GM18870 (cell line): ENCODE results near the gene MAP4K3.
A peak's percentile ranks its signal among the peaks of the same experiment; 100 is the strongest.
"Not testable (repeated sequence)": the region's sequence is repeated elsewhere in the genome, so short reads cannot be mapped to it uniquely, and the experiment has no call there.

ENCODE experiments used
- ATAC-seq: cut with Tn5 transposase; IDR thresholded peaks from one replicate; pipeline ENCODE4 v1.9.1; 2021; ENCODE audit warnings: moderate library complexity; ENCODE audit not compliant: unreplicated experiment

MAP4K3 gene

DNA sequence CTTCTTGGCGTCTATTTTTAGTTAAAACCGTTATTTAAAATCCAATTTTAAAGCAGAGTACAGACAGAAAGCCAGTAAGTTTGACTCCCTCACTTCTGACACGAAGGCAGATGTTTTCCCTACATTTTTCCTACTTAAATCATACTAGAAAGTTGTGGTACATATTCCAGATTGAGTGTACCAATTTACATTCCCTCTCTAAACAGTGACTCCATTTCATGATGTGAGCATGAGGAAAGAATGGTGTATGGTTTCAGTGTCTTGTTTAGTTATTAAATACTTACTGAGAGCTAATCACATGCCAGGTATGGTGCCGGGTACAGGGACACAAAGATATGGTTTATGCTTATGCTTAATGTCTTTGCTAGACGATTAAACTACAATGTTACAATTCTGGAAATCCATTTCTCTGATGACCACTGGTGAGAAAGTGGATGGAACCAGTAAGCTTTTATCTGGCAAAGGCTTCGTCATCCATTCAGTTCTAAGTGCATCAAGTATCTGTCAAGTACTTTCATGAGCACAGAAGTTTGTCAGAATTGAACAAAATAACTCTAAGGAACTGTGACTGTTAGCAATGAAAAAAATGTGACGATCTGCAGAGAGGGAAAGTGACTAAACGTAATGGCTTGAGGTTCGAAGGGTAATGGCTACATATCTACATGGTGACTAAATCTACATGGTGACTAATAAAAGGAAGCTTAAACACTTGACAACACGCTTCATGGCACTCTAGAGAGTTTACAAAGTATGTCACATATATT lies 25.7 kb downstream of the MAP4K3 start:
- no peak for ATAC-seq

DNA sequence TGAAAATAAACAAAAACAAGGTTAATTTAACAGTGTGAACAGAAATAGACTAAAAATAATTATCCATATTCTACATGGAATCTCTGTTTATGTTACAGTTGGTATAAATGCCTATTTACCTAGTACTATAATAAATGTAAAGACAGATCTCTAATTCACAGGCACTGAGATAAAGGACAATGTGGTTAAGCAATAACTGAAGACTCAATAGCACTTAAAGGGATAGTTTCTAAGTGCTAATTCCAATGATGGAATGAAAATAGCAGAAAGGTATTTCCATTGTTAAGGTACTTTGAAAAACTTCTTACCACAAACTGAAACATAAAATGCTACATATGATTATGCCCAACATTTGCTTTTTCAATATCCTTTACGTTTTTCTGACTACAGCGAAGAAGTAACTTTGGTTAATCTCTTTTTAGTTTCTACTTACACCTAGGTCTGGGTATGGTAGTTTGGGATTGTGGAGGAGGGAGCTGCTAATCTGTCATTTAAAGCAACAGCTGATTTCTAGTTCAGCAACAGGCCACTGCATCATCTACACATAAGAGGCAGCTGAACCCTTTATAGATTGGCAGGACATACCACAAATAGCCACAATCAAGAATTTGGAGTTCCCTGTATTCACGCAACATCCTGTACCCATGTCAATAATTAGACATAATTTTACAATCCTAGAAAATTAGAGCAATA lies 27.2 kb downstream of the MAP4K3 start:
- ATAC-seq: no peak

DNA sequence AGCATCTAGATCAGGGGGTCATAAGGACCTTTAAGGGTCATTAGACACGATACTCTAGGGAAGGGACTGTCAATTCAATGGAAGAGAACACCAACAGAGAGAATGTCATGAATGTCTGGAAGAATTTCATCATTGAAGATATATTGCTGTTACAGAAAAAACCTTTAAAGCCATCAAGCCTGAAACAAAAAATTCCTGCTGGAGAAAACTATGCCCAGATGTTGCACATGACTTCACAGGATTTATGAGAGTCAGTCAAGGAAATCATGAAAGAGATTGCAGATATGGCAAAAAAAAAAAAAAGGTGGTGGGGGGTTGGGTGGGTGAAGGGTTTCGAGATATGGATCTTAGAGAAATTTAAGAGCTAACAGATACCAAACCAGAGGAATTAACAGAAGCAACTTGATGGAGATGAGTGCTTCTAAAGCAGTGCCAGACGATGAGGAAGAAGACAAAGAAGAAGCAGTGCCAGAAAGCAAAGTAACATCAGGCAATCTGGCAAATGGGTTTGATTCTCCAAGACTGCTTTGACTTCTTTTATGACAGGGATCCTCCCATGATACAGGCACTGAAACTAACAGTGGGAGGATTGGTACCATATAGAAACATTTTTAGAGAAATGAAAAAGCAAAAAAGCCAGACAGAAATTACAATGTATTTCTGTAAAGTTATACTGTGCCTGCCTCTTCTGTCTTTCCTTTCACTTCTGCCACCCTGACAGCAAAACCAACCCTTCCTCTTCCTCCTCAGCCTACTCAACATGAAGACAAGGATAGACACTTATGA lies 28.5 kb downstream of the MAP4K3 start:
- peak; percentile 61 for ATAC-seq

DNA sequence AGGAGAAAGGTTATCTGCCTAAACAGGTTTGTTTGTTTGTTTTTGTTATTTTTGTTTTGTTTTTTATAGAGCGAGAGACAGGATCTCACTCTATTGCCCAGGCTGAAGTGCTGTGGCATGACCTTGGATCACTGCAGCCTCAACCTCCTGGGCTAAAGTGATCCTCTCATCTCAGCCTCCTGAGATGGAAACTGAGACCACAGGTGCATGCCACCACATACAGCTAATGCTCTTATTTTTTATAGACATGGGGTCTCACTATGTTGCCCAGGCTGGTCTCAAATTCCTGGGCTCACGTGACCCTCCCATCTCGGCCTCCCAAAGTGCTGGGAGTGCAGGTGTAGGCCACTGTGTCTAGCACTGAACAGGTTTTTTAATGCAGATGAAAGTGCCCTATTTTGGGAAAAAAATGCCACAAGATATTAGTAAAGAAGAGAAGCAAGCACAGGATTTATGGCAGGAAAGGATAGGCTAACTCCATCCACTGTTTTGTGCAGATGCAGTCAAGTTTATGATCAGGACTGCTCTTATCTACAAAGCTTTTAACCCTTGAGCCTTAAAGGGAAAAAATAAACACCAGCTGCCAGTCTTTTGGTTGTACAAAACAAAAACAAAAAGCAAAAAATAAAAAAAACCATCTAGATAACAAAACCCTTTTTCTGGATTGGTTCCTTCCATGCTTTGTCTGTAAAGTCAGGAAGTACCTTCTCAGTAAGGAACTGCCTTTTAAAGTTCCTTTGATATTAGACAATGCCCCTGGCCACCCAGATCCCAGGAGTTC lies 29.4 kb downstream of the MAP4K3 start:
- no peak for ATAC-seq

DNA sequence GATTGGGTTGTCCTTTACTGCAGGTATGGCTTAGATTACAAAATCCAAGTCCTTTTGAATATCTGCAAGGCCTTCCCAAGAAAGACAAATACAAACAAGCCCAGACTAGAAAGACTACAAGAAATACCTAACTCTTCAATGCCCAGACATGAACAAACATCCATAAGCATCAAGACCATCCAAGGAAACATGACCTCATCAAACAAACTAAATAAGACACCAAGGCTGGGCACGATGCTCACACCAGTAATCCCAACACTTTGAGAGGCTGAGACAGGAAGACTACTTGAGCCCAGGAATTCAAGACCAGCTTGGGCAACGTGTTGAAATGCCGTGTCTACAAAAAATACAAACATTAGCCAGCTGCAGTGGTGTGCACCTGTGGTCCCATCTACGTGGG lies 31.7 kb downstream of the MAP4K3 start:
- no peak for ATAC-seq

DNA sequence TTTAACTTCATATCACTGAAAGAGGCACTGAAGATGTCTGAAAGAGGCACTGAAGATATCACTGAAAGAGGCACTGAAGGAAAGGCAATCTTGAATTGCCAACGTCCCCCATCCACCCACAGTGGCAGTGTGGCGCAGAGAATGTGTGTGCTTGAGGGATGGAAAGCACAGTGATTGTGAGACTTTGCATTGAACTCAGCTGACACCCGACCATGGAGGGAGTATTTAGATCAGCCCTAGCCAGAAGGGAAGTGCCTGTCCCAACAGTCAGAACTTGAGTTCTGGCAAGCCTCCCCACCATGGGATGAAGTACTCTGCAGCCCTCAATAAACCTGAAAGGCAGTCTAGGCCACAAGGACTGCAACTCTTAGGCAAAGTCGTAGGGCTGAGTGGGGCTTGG lies 33.8 kb downstream of the MAP4K3 start:
- no peak for ATAC-seq

DNA sequence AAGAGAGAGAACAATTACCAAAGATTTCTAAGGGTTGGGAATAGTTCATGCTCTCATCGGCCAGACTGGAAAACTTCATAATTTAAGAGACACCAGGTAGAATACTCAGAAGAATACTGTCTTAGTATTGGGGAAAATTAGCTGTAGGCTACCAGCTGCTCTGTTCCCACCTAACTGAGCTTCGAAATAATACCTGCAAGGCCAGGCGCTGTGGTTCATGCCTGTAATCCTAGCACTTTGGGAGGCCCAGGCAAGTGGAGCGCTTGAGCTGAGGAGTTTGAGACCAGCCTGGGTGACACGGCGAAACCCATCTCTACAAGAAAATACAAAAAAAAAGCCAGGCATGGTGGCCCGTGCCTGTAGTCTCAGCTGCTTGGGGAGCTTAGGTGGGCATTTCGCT lies 35.8 kb downstream of the MAP4K3 start:
- ATAC-seq: no peak

DNA sequence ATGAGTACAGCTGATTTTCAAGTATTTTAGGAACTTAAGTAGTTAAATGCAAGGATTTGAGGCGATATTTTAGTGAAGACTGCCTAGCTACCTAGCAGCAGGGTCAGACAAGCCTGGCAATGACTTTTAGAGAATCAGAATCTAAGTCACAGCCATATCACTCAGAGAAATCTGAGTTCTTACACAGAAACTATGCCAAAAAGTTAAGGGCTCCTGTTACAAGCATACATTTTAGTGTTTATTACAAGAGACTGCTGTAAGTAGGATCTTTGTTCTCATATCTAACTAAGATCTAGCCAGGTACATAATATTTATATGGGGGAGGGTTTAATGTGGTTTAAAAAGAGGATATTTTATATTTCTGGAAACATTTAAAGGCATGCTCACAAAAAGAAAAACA lies 37.5 kb downstream of the MAP4K3 start:
- ATAC-seq: no peak

DNA sequence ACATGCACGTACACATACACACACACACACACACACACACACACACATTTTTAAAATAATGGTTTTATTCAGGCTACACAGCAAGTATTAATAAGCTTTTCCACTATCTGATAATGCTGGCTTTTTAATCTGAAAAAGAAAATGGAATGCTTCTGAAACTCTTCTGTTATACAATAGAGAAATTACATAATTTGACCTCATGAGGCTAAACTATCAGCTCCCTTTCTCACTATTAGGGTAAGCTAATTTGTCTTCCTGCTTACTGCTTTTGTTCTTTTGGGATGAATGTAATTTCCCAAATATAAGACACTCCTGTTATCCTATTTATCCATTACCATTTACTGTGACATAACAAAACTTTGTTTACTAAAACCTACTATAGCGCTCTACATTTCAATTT lies 41.8 kb downstream of the MAP4K3 start:
- no peak for ATAC-seq

DNA sequence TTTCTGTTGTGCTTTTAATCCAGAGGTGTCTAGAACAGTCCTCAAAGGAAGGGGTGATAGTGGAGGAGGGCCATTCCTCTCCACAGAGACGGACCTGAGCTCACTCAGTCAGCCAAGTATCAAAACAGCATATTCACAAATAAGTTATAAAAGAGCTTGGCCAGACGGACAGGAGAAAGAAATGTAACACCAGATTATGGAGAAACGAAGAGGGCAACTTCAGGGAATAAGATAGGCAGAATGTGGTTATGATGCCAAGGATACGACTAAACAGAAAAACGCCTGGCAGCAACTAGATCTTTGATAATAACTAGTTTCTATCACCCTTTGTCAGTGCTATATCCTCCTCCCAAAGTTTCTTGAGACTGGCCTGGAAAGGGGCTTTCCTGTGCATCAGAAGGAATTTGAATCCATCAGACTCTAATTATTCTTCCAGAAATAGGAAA lies 42.5 kb downstream of the MAP4K3 start:
- no peak for ATAC-seq

DNA sequence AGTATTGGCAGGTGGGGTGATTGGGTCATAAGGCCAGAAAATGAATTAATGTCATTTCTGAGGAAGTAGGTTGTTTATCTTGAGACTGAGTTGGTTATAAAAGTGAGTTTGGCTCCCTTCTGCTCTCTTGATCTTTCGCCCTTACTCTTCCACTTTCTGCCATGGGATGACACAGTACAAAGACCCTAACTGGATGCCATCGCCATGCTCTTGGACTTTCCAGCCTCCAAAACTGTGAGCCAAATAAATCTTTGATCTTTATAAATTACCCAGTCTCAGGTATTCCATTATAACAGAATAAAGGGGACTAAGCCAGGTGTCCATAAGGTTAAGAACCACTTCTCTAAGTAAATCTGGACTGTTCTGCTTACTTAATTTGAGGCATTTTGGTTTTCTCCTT lies 44.4 kb downstream of the MAP4K3 start:
- no peak for ATAC-seq

DNA sequence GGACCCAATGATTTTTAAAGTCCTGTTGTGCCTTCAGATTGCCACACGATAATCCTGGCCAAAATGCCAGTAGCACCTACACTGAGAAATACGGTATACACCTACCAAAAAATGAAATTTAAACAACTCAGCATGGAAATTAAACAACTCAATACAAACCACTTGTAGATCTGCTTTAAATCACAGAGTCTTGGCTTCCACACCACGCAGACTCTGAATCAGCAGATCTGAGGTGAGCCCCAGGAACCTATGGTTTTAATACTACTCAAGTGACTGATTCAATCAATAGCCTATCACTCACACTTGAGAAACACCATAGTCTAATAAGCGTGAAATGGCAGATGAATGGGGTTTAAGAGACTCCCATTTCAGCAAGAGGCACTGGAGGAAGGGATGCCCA lies 46.9 kb downstream of the MAP4K3 start:
- ATAC-seq: no peak

DNA sequence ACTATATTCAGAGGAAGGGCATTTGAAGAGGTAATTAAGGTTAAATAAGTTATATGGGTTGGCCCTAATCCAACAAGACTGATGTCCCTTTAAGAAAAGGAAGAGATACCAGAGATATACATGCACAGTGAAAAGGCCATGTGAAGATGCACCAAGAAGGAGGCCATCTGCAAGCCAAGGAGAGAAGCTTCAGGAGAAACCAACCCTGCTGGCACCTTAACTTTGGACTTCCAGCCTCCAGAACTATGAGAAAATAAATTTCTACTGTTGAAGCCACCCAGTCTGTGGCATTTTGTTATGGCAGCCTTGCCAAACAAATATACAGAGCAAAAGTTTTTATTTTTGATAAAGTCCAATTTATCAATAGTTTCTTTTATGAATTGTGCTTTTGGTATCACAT lies 51.0 kb downstream of the MAP4K3 start:
- no peak for ATAC-seq

DNA sequence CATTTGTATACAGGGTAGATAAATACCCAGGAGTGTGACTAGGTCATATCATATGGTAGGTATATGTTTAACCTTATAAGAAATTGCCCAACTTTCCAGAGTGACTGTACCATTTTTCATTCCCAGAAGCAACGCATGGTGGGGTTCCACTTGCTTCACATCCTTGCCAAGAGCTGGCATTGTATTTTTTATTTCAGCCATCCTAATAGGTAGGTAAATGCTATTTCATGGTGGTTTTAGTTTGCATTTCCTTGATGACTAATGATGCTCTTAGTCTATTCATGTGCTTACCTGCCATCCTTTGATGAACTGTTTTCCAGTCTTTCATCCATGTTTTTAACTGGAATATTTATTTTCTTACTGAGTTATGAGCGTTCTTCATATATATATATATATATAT lies 51.9 kb downstream of the MAP4K3 start:
- ATAC-seq: no peak

DNA sequence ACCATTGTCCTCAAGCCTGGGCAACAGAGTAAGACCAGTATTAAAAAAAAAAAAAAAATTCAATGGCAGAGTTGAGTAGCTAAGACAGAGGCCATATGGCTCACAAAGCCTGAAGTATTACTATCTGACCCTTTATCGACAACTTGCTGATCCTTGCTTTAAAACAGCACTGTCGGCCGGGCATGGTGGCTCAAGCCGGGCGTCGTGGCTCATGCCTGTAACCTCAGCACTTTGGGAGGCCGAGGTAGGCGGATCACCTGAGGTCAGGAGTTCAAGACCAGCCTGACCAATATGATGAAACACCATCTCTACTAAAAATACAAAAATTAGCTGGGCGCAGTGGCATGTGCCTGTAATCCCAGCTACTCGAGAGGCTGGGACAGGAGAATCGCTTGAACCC lies 53.0 kb downstream of the MAP4K3 start:
- ATAC-seq: not testable (repeated sequence)

DNA sequence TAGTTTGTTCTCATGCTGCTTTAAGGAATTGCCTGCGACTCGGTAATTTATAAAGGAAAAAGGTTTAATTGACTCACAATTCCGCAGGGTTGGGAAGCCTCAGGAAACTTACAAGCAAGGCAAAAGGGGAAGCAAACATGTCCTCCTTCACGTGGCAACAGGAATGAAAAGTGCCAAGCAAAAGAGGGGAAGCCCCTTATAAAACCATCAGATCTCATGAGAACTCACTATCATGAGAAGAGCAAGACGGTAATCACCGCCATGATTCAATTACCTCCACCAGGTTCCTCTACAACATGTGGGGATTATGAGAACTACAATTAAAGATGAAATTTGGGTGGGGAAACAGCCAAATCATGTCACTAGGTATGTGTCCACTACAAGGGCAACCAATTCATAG lies 53.9 kb downstream of the MAP4K3 start:
- ATAC-seq: no peak

DNA sequence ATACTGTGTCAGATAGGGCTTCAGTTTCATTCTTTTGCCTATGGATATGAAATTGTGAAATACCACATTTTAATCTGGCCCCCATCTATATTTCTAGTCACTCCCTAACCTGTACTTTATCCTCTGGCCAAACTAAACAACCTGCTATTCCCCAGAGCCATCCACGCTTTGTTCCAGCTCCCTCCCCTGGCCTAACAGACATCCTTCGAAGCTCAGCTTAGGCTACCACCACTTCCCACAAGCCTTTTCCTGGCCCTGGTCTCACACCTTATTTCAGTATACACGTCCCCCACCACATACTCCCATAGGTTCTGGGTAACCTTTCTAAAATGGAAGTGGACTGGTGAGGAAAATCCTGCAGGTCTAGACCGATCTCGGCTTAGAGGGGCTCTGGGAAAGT lies 55.4 kb downstream of the MAP4K3 start:
- ATAC-seq: no peak

DNA sequence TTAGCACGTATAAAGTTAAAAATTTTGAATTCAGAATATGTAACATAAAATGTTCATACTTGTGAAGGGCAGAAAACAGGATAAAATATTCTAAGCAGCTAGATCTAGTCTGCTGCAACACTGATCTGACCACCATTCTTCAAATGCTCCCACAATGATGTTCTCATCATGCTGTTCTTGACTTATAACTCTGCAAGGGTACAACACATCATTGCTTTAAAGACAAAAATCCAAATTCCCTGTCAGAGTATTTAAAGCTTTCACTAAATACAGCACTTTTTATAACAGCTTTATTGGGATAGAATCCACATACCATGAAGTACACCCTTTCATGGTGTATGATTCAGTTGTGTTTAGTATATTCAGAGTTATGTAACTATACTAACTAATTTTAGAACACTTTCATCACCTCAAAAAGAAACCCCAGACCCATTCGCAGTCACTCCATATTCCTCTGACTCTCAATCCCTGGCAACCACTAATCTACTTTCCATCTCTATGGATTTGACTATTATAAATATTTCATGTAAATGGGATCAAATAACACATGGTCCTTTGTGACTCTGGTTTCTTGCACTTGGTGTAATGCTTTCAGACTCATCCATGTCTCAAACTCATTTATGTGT lies 56.4 kb downstream of the MAP4K3 start:
- ATAC-seq: no peak

DNA sequence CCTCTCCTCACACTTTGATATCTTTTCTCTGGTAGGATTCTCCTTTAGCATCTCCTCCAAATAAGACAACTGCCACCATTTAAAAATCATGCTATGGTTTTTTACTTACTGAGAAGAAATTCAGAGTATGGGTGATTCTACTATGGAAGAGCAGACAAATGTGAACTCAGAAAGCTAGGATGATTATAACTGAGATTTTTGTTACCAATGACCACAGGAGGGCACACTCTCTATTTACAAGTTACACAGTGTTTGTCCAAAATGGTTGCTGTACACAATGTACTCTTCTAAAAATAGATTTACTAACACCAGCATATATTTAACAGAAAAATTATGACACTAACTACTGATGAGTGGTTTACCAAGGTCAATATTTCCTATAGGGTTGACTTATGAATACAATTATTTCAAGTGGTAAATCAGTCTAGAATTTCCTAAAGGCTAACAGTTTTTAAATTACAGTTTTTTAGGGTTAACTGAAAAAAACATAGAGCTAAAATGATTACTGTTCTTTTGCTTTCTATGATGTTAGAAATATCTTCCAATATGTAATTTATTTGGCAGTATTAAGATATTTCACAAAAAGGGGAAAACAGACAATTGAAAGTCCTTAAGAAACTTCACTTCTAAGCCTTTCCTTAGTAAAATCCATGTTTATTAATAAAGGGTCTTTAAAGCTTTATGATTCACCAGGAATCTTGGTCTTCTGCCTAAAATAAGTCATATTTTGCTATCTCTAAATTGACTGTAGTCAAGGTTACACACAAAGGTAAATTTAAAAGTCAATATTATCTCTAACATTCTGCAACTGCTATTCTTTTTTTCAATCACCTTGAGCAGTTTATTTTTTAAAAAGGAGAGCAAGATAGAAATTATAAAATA lies 57.2 kb downstream of the MAP4K3 start:
- peak; percentile 66 for ATAC-seq

DNA sequence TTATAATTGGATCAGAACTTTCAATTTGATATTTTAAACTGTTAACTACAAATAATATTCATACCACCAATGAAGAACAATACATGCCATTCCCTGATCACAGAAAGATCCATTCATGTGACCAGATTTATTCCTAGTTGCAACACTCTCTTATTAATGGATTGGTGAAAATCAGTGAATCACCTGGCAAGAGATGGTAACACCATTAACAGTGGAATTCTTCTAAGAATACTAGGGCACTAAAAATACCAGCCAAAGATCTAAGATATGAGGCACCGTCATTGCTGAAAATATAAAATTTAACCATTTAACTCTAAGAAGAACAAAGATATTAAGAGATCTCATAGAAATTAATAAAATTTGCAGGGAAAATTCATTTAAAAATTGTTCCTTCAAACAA lies 58.1 kb downstream of the MAP4K3 start:
- no peak for ATAC-seq
